ENCODE measurements around the gene GPR153.

GPR153 gene

DNA sequence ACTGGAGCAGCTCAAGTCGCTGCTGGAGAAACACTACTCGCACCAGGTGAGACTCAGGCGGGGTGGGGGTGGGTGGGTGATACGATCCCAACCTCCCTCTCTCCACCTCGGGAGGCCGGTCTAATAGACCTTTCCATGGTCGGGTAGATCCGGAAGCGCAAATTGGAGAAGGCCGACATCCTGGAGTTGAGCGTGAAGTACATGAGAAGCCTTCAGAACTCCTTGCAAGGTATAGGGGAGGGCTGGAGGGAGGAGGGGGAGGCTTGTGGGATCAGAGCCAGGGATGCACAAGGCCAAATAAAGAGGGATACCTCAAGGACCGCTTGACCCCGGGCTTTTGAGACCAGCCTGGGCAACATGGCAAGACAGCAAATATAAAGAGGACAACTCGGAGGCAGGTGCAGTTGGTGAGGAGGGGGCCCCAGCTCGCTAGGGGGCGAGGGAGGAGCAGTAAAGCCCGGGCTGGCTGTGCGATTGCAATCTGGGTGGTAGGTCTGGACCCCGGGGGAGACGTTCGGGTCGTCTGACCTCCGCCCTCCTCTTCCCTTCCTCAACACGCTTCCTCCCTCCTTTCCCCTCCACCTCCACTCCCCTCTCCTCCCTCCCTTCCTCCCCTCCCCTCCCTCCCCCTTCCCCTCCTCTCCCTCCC, 16.4 kb downstream of the GPR153 start:
- Histone ChIP-seq H3K4me1 (ENCODE audit: control insufficient read depth, insufficient read depth, low read length) (peaks cover 24% of the 10 kb centered on the region), H3K4me3 (ENCODE audit: low read depth, low read length) (peak overlapping the region; percentile 79), H3K9ac (ENCODE audit: low read depth, low read length) (no peak overlapping the region), H3K27me3 (ENCODE audit: control insufficient read depth, insufficient read depth, low read length) (peaks cover 37% of the 10 kb centered on the region), H3K36me3 (ENCODE audit: control insufficient read depth, insufficient read depth, low read length) (no peaks in the 10 kb centered on the region), H3K9me3 (ENCODE audit: control insufficient read depth, insufficient read depth, low read length) (no peaks in the 10 kb centered on the region)

DNA sequence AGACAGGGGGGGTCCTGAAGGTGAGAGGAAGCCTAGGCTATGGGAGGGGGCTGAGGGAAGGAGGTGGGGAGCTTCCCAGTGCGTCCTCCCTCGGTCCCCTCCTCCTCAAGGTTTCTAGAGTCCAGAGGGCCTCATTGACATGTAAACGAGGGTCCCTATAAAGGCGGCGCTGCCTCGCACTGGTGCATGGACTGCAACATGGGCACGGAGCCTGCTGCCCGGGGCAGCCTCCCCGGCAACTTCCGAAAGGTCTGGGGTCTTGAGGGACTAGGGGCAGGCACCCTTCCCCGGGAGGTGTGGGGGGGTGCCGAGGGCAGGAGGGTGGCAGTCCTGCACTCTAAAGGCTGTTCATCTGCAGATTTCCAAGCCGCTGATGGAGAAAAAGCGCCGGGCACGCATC, 16.9 kb downstream of the GPR153 start, which contains the start of gene HES3:
Gene HES3 (plus strand): TSS at position 187 of the 400 bp plus-strand sequence. CDS start 187 bp downstream, at position 374.
- no peak within 1 kb of the TSS for H3K9ac ChIP-seq (ENCODE audit: low read depth, low read length)
- no peaks in the 10 kb centered on the region for H3K36me3 ChIP-seq (ENCODE audit: control insufficient read depth, insufficient read depth, low read length)
- H3K9me3 ChIP-seq (ENCODE audit: control insufficient read depth, insufficient read depth, low read length): no peaks in the 10 kb centered on the region
- peaks cover 37% of the 10 kb centered on the region for H3K27me3 ChIP-seq (ENCODE audit: control insufficient read depth, insufficient read depth, low read length)
- H3K4me3 ChIP-seq (ENCODE audit: low read depth, low read length): peak within 1 kb of the TSS; percentile 79
- peaks cover 26% of the 10 kb centered on the region for H3K4me1 ChIP-seq (ENCODE audit: control insufficient read depth, insufficient read depth, low read length)

DNA sequence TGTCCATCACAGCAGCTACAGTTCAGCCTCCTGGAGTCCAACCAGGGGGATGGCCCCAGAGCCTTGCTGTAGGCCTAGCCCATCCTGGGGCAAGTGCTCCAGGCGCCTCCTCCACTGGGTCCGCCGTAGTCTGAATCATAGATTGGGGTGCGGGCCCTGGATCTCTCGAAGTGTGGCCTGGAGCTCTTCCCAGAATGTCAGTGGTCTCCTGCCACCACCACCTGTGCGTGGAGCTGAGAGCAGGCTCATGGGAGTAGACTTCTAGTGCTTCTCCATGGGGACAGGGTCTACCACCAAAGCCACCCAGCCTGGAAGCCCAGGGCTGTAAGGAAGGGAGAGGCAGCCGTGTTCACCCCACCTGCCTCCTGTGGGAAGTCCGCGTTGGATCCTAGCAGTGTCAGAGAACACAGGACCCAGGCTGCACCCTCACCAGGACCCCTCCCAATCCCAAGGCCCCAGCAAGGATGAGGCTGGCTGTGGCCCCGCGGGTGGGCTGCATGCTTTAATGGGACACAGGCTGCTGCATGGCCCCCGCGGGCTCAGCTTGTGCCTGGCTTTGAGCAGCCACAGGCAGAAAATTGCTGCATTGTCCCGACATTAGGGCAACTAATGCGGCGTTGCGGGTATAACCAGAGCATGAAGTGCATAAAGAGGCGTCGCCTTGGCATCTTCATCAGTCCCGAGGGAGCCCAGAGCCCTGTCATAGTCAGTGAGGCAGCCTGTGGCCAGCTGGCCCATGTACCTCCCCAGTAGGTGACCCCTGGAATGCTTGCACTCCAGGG, 17.7 kb downstream of the GPR153 start:
- peak overlapping the region; percentile 79 for H3K4me3 ChIP-seq (ENCODE audit: low read depth, low read length)
- H3K9ac ChIP-seq (ENCODE audit: low read depth, low read length): no peak overlapping the region
- H3K9me3 ChIP-seq (ENCODE audit: control insufficient read depth, insufficient read depth, low read length): no peaks in the 10 kb centered on the region
- no peaks in the 10 kb centered on the region for H3K36me3 ChIP-seq (ENCODE audit: control insufficient read depth, insufficient read depth, low read length)
- H3K4me1 ChIP-seq (ENCODE audit: control insufficient read depth, insufficient read depth, low read length): peaks cover 28% of the 10 kb centered on the region
- peaks cover 30% of the 10 kb centered on the region for H3K27me3 ChIP-seq (ENCODE audit: control insufficient read depth, insufficient read depth, low read length)

DNA sequence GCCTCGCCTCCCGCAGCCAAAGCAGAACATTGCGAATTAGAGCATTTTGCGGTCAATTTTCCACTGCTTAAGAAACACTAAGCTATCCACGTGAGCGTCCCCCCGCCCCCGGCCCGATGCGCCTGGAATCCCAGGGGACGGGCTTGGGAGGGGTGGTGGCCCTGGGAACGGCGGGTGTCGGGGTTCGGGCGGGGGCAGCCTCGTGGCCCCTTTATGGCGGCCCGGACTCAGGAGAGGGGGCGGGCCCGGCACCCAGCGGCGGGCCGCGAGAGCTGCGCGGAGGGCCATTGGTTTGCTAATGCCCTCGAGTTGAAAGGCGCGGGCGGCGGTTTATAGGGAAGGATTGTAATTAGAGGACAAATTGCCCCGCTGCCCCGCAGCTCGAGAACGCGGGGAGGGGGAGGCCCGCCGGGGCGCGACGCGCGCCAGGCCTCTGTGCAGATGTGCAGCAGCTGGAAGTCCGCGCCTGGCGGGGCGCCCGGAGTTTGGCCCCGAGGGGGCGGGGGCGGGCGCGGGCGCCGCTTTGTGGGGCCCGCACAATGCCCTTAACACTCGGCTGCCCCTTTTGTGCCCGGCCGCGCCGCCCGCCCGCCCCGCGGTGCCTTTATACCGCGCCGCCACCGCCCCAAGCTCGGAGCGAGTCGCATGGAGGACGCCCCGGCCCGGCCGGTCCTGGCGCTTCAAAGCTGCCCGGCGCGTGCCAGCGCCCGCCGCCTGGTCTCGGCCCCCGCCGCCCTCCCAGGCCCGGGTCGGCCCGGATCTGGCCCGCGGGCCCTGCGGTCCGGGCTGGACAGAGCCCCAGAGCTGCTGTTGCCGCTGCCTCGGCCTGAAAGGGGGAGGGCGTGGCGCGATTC, 18.8 kb downstream of the GPR153 start:
- no peaks in the 10 kb centered on the region for H3K9me3 ChIP-seq (ENCODE audit: control insufficient read depth, insufficient read depth, low read length)
- H3K4me3 ChIP-seq (ENCODE audit: low read depth, low read length): peak overlapping the region; percentile 19
- H3K9ac ChIP-seq (ENCODE audit: low read depth, low read length): no peak overlapping the region
- H3K27me3 ChIP-seq (ENCODE audit: control insufficient read depth, insufficient read depth, low read length): peaks cover 19% of the 10 kb centered on the region
- H3K4me1 ChIP-seq (ENCODE audit: control insufficient read depth, insufficient read depth, low read length): peaks cover 28% of the 10 kb centered on the region
- H3K36me3 ChIP-seq (ENCODE audit: control insufficient read depth, insufficient read depth, low read length): no peaks in the 10 kb centered on the region

DNA sequence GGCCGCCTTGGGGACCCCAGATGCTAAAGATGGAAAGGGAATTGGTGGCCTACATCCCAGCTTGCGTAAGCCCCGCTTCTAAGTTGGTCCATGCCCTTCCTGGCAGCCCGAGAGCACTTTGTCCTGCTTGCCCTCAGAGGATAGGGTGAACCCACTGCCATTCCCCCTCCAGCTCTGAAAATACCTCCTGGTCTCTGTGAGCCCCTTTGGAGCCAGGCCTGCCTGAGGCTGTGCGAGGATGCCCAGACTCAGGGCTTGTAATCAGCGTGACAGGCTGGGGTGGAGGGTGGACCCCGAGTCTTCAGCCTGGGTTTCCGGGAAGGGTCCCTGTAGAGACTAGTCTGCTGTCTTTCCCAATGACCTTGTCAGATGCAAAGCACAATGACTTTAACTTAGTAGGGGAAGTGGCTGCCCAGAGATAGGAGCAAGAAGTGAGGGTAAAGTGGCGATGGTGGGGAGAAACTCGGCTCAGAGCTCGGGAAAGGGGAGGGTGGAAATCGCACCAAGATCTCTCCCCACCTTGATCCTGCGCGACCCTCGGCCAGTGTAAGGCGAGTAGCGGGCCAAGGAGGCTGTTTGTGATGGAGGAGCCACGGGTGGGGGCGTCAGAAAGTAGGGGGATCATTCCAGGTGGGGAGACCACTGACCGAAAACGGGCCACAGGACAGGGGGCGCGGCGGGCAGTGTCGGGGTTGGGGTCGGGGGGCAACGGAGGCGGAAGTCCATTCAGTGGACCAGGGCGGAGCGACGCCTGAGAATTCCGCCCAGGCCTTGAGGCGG, 19.6 kb downstream of the GPR153 start:
- Histone ChIP-seq H3K9me3 (ENCODE audit: control insufficient read depth, insufficient read depth, low read length) (no peaks in the 10 kb centered on the region), H3K9ac (ENCODE audit: low read depth, low read length) (no peak overlapping the region), H3K36me3 (ENCODE audit: control insufficient read depth, insufficient read depth, low read length) (no peaks in the 10 kb centered on the region), H3K4me3 (ENCODE audit: low read depth, low read length) (peak overlapping the region; percentile 19), H3K27me3 (ENCODE audit: control insufficient read depth, insufficient read depth, low read length) (peaks cover 16% of the 10 kb centered on the region), H3K4me1 (ENCODE audit: control insufficient read depth, insufficient read depth, low read length) (peaks cover 28% of the 10 kb centered on the region)

DNA sequence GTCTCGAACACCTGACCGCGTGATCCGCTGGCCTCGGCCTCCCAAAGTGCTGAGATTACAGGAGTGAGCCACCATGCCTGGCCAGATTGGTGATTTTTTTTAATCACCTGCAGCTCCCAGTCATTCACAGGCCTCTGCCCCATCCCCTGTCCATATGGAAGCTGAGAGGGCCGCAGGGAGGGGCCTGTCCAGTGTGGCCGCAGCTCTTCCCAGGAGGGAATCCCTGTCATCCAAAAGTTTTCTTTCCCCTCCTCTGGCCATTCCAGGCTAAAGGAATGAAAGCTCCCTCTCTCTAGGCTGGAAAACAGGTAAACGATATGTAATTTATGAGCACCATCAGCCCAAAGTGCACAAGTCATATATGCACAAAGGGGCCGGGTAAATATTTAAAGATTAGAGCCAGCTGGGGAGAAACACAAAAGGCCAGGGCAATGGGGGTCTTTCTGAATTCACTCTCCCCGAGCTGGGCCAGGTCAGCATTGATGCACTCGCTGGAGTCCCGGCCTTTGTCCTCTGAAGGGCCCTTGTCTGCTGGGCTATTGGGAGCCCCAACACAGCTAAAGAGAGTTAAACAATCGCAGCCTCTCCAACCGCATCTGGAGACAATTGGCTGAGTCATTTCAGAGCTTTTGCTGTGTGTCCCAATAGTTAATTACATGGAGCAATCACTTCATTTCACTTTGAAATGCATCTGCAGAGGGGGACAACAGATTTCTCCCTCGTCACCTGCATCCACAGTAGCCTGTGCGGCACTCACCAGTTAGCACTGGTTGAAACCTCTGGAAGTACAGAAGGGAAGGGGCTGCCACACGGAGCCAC, 20.7 kb downstream of the GPR153 start:
- H3K27me3 ChIP-seq (ENCODE audit: control insufficient read depth, insufficient read depth, low read length): peaks cover 16% of the 10 kb centered on the region
- H3K4me1 ChIP-seq (ENCODE audit: control insufficient read depth, insufficient read depth, low read length): peaks cover 28% of the 10 kb centered on the region
- H3K36me3 ChIP-seq (ENCODE audit: control insufficient read depth, insufficient read depth, low read length): no peaks in the 10 kb centered on the region
- H3K9me3 ChIP-seq (ENCODE audit: control insufficient read depth, insufficient read depth, low read length): no peaks in the 10 kb centered on the region
- peak overlapping the region; percentile 1 for H3K4me3 ChIP-seq (ENCODE audit: low read depth, low read length)
- peak overlapping the region; percentile 2 for H3K9ac ChIP-seq (ENCODE audit: low read depth, low read length)

DNA sequence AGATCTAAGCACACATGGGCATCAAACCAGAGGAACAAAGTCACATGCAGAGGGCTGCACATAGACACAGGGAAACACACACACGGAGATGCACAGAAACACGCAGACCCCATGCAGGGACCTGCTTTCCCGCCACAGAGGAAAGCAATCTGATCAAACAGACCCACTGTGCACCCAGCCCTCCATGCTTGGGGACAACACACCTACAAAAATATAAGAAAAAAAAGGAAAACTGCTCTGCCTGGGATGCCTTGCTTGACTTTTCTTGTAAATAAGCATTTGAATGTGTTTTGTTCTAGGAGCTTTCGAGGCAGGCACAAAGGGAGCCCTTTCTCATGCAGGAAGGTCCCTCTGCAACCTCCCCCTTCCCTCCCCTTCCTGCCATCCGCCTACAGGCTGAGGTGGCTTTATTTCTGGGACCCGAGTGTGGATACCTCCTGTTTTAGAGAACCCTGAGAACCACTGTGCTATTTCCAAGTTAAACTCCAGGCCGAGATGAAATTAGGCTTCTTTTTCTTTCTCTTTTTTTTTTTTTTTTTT, 21.6 kb downstream of the GPR153 start:
- H3K4me3 ChIP-seq (ENCODE audit: low read depth, low read length): peak overlapping the region; percentile 33
- no peak overlapping the region for H3K9ac ChIP-seq (ENCODE audit: low read depth, low read length)
- peaks cover 4% of the 10 kb centered on the region for H3K36me3 ChIP-seq (ENCODE audit: control insufficient read depth, insufficient read depth, low read length)
- peaks cover 15% of the 10 kb centered on the region for H3K27me3 ChIP-seq (ENCODE audit: control insufficient read depth, insufficient read depth, low read length)
- H3K9me3 ChIP-seq (ENCODE audit: control insufficient read depth, insufficient read depth, low read length): no peaks in the 10 kb centered on the region
- H3K4me1 ChIP-seq (ENCODE audit: control insufficient read depth, insufficient read depth, low read length): peaks cover 33% of the 10 kb centered on the region

DNA sequence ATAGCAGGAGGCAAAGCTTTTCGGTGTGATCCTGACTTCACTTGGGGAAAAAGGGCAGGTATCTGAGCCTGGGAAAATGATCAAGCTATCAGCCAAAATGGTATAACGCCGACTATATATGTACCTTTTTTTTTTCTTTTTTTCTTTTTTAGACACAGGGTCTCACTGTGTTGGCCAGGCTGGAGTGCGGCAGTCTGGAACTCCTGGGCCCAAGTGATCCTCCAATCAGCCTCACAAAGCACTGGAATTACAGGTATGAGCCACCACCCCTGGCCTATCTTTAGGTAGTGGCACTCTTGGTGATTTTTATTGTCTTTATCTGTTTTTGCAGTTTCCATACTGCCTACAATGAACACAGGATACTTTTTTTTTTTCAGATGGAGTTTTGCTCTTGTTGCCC, 23.8 kb downstream of the GPR153 start:
- Histone ChIP-seq H3K9ac (ENCODE audit: low read depth, low read length) (no peak overlapping the region), H3K4me3 (ENCODE audit: low read depth, low read length) (no peak overlapping the region), H3K27me3 (ENCODE audit: control insufficient read depth, insufficient read depth, low read length) (peaks cover 2% of the 10 kb centered on the region), H3K9me3 (ENCODE audit: control insufficient read depth, insufficient read depth, low read length) (no peaks in the 10 kb centered on the region), H3K36me3 (ENCODE audit: control insufficient read depth, insufficient read depth, low read length) (peaks cover 15% of the 10 kb centered on the region), H3K4me1 (ENCODE audit: control insufficient read depth, insufficient read depth, low read length) (peaks cover 25% of the 10 kb centered on the region)

DNA sequence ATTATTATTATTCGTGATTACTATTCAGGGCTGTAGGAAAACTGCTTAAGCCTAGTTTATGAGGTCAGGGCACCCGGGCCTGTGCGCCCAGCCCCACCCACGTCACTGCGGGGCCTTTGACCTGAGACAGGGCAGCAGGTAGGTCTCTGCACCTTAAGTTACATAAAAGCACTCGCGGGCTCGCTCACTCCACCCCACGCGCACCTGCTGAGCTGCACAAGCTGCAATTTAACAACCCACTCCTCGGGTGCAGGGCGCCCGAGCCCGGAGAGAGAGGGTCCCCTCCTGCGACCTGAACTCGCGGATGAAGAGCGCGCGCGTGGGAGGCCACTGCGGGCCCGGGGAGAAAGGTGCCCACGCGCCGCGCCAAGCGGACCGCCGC, 25.6 kb downstream of the GPR153 start:
- peaks cover 15% of the 10 kb centered on the region for H3K4me1 ChIP-seq (ENCODE audit: control insufficient read depth, insufficient read depth, low read length)

DNA sequence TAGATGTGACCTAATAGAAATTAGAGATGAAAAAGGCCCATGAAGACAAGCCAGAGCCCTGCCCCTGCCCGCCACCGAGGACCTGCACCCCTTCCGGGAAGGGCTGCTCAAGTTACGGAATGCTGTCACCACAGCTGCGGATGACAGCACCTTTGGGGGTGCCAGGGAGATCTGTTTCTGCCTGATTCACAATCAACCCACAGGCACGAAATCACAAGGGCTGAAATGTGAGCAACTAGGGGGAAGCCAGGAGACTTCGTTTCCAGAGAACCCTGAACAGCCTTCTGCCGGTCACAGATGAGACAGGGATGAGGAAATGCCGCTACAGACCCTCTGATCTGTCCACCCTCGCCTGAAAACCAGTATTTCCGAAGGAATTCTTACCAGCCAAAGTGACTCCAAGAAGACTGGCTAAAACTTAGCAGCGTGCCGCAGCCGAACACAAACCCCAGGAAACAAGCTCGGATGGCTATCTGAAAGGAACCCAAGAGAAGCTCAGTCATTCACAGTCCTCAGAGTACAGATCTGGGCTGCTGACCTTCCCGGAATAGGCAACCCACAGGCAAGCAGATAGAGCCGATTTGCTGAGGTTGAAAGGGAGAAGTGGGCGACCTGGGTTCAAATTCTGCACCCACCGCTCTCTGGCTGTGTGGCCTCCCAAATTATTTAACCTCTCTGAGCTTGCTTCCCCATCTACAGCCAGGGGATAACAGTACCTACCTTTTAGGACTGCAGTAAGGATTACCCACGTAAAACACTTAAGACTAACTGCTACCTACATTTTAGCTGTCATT, 26.2 kb downstream of the GPR153 start:
- Histone ChIP-seq H3K4me1 (ENCODE audit: control insufficient read depth, insufficient read depth, low read length) (peaks cover 9% of the 10 kb centered on the region), H3K36me3 (ENCODE audit: control insufficient read depth, insufficient read depth, low read length) (peaks cover 24% of the 10 kb centered on the region), H3K27me3 (ENCODE audit: control insufficient read depth, insufficient read depth, low read length) (no peaks in the 10 kb centered on the region), H3K9ac (ENCODE audit: low read depth, low read length) (peak overlapping the region; percentile 73), H3K4me3 (ENCODE audit: low read depth, low read length) (peak overlapping the region; percentile 77), H3K9me3 (ENCODE audit: control insufficient read depth, insufficient read depth, low read length) (no peaks in the 10 kb centered on the region)

More for the DNA sequence above, 25.6 kb downstream of the GPR153 start:
- peak overlapping the region; percentile 73 for H3K9ac ChIP-seq (ENCODE audit: low read depth, low read length)
- H3K36me3 ChIP-seq (ENCODE audit: control insufficient read depth, insufficient read depth, low read length): peaks cover 24% of the 10 kb centered on the region
- peak overlapping the region; percentile 77 for H3K4me3 ChIP-seq (ENCODE audit: low read depth, low read length)
- no peaks in the 10 kb centered on the region for H3K9me3 ChIP-seq (ENCODE audit: control insufficient read depth, insufficient read depth, low read length)
- no peaks in the 10 kb centered on the region for H3K27me3 ChIP-seq (ENCODE audit: control insufficient read depth, insufficient read depth, low read length)
